ENCODE measurements around the gene PLCL1.

PLCL1 gene

DNA sequence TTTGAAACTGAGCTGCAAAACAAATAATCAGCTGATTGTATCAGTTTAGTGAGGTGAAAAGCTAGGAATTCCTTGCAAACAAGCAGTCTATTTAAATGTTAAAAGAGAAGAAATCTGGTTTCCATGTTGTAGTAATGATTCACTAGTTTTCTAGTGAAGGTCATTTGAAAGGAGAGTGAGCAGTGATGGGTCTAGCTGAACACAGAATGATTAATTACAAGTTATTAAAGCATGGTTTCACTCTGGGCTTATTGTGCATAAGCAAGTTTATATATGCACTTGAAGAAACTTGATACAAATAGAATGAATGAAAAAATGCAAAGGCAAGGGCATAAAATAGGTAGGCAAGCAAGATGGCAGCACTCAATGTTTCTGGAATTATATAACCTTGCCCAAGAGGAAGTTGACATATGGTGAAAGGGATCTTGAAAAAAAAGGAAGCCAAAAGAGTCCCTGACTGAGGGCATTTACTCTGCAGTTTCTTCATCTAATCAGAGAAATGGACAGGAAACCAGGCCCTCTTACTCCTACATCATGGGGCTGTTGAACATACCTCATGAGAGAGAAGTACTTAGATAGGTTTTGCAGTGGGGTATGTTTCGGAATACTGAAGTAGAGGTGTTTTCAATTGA, 53.2 kb downstream of the PLCL1 start:
- no peak for DNase-seq (ENCODE audit: low read depth in 3 of 3)

DNA sequence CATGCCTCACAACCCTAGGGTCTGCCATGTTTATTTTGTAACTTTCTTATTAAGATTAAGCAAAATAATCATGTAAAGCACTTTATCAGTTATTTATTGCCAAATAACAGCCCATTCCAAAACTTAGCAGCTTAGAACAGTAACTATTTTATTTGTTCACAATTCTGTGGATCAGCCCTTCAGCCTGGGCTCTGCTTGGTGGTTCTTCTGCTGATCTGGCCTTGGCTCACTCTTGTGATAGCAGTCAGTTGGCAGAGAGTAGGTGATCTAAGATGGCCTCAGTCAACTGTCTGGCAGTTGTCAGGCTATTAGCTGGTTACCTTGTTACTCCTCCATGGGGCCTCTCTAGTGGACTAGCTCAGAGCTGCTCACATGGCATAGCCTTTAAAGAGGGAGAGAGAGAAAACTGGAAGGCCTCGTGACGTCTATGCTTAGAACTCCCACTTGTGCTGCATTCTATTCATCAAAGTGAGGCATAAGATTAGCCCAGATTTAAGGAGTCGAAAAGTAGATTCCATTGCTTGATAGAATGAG, 54.3 kb downstream of the PLCL1 start:
- no peak for DNase-seq (ENCODE audit: low read depth in 3 of 3)

- no peak for DNase-seq (ENCODE audit: low read depth in 3 of 3)
These were observed 58.0 kb downstream of the PLCL1 start for GRCh38 chr2:197862246-197862955.

GRCh38 chr2:197863744-197864143, 59.4 kb downstream of the PLCL1 start:
- no peak for DNase-seq (ENCODE audit: low read depth in 3 of 3)

DNA sequence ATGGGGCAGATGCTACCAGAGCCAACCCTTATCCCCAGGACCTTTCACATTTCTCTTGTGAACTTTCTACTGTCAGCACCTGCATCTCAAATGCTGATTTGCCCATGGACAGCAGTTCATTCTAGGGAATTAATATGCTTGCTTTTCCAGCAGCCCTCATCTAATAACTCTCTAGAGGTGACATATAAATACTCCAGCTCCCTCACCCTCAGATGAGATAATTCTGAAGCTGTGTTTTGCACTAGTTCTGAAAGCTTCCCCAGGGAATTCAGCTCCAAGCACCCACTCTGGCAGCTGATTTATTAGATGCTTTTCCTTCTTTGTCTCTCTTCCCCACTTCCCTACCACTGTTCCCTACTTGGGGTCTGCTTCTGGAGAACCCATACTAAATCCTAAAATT, 62.1 kb downstream of the PLCL1 start:
- DNase-seq (ENCODE audit: low read depth in 3 of 3) = no peak

- DNase-seq (ENCODE audit: low read depth in 3 of 3) = no peak
These were observed 62.6 kb downstream of the PLCL1 start for GRCh38 chr2:197867033-197867432.

DNA sequence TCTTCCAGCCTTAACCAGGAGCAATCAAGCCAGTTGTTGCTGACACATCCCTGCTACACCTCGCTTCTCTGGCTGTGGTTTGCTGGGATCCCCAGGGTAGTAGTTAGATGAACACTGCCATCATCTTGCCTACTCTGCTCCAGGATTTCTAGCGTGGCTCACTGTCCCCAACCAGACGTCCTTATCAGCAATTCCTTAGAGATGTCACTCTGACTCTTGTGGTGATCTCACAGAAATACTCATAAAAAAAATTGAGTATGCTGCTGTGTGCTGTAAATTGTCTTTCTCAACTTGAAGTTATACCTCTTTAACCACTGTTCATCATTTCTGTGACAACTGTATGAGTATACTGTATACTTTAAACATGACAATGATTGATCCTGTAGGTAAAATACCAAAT, 63.2 kb downstream of the PLCL1 start:
- DNase-seq (ENCODE audit: low read depth in 3 of 3) = no peak

DNA sequence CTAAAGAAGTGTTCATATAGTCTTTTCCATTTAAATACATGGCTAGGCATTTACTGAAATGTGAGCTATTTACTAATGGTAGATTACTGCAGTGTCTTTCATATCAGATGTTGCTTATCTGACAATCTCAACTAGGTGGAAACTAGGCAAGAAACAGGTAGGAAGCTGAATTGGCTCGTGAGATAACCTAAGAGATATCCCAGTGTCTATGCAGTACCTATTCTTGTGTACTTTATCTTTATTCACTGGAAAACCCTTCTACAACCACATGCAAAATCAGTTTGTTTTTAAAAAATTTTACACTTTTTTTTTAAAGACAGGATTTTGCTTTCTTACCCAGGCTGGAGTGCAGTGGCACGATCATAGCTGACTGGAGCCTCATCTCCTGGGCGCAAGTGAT, 63.8 kb downstream of the PLCL1 start:
- no peak for DNase-seq (ENCODE audit: low read depth in 3 of 3)

DNA sequence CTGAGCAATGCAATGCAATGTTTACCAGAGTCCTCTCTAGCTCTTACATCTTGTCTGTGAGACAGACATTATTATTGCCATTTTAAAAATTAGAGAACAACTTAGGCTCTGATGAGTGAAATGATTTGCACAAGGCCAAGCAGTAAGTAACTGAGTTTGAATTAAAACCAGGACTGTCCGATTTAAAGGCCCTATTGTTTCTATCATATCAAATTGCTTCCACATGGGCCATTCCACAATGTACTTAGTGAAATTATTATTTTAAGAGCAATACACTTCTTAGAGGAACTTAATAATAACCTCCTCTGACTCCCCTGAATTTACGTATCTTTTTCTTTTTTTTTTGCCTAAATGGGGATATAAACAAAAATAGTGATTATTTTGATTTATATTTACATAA, 64.6 kb downstream of the PLCL1 start:
- DNase-seq (ENCODE audit: low read depth in 3 of 3) = no peak

DNA sequence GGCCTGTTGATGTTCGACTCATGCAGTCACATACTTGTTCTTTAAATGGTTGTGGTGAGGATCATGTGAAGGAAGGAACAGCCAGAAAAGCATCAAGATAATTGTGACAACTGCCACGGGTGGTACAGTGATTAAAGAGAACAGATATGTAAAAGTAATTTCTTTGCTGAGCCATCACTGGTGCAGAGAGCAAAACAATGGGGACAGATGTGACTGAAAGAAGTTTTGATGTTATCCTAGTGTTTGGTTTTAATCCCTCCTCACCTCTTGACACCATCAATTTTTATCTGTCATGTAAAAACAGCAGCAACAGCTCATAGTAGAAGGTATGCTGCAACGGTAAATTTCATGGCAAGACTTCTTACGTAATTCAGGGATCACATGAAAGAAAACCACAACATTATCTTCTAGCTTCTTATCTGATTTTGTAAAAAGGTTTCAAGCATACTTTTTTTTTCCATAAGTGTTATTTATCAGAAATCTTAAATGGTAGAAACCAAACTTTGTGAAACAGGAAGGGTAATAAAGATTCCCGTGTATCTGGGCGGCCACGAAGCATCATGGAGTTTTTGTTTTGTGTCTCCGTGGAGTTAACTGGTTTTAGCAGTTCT, 65.2 kb downstream of the PLCL1 start:
- DNase-seq (ENCODE audit: low read depth in 3 of 3) = no peak

DNA sequence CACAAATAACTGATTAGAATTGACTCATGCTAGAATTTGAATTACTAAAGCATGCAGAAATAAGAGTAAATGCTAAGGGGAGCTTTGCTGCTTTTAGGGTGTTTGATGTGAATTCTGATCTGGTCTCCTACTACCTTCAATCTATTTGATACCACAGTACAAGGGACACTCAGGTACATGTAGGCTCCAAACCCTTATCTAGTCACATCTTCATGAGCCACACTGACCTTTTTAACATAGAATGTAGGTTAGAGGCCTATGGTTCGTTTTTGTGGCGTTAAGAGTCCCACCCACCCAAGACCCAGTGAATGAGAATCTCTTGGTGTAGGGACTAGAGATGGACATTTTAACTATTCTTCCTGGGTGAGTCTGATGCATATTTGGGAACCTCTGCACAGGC, 65.7 kb downstream of the PLCL1 start:
- no peak for DNase-seq (ENCODE audit: low read depth in 3 of 3)

DNA sequence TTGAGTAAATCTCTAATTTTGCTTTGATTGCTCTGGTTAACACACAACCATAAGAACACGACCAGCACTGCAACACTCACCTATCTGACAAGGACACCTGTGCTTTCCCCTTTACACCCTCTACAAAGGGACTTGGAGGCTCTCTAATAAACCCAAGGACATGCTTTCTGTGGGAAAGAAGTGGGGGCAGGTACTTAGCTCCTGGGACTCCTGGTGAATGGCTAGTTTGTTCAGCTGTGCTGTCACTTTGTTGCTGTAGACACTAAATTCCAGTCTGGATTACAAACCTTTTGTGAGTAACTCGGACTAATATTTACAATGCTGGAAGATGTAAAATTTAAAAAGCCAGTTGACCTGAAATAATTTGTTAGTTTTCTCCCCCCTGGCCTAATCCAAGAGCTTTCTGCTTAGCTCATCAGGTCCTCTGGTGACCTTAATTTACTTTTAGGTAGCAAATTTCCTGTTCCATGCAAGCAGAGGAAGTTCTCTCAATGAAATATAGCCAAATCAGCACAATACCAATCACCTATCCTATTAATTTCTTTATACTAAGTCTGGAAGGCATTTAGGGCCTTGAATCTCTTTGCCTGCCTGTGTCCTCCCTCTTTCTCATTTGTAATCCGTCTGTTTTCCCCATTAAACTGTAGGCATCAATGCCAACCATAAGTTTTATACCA, 67.5 kb downstream of the PLCL1 start:
- DNase-seq (ENCODE audit: low read depth in 3 of 3) = no peak

- no peak for DNase-seq (ENCODE audit: low read depth in 3 of 3)
These were observed 68.9 kb downstream of the PLCL1 start for GRCh38 chr2:197873293-197873701.

GRCh38 chr2:197875763-197876162, 71.4 kb downstream of the PLCL1 start:
- DNase-seq (ENCODE audit: low read depth in 3 of 3) = no peak

- DNase-seq (ENCODE audit: low read depth in 3 of 3) = no peak
These were observed 72.1 kb downstream of the PLCL1 start for GRCh38 chr2:197876524-197876923.

DNA sequence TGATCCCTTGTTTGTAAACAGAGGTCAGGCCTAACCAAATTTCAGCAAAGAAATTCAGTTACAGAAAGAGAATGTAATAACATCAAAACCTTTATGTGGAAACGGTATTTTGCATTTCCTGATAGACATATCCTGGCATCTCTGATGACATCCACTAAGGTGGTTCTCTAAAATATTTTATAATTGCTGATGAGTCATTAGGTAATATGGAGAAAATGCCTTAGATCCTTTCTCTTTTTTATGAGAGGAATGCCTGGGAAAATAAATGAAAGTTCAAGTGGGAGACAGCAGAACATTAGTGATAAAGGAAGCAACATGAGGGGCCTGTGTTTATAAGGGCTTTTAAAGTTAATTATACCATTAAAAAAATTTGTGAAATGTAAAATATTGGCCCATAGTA, 72.6 kb downstream of the PLCL1 start:
- DNase-seq (ENCODE audit: low read depth in 3 of 3) = no peak

DNA sequence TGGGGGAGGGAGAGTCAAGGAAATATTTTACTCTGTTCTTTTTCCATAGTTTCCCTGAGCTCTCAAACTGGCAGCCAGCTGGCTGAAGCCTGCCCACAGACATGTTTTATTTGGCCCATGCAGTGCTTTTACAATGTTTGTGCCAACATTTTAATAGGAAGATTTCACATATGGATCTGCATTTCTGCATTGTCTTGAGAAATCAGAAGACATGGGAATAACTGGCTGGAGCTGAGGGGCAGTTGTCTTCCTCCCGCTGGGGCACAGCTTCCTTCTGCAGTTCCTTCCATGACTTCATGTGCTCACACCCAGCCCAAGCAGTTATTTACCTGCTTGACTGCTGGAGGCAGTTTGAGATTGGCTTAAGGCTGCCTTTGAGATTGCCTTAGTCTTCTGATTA, 74.4 kb downstream of the PLCL1 start:
- DNase-seq (ENCODE audit: low read depth in 3 of 3) = no peak

DNA sequence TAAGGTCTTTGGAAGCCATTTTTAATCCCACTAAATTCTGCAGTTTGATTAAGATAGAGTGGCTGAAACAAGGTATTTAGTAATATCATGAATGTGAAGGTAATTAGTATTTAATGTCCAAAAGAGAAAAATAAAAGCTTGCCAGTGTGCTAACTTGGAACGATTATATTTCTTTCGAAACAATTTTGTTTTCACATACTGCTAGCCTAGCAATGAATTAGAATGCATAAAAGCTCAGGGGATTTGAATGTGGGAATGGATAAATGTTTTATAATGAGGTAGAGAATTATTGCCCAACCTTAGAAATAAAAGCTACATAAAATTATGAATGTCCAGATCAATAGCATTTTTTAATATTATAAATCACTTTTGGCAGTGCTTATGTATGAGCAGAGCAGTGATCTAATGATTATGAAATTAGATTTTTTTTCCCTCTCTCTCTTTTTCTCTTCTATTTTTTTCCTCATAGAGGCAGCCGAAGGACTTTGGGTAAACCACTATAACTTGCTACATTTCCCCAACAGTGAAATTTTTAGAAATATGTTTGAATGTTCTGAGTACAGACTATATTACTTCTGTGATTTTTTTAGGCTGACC, 75.5 kb downstream of the PLCL1 start:
- no peak for DNase-seq (ENCODE audit: low read depth in 3 of 3)

GRCh38 chr2:197883354-197884032, 79.1 kb downstream of the PLCL1 start:
- DNase-seq (ENCODE audit: low read depth in 3 of 3) = no peak

DNA sequence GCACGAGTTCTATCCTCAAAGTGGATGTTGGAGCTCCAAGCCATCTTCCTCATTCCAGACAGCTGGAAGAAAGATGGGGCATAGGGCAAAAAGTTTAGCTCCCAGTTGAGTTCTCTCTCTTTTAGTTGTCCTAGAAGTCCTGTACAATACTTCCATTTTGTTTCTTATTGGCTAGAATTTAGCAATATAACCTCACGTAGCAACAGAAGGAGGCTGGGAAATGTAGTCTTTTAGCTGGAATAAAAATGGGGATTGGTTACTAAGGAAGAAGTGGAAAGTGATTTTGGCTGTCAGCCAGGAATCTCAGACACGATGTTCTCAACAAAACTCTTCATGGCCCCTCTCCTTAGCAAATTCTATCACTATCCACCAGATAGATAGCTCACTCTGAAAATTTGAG, 79.9 kb downstream of the PLCL1 start:
- DNase-seq (ENCODE audit: low read depth in 3 of 3) = no peak

GRCh38 chr2:197885126-197885525, 80.7 kb downstream of the PLCL1 start:
- no peak for DNase-seq (ENCODE audit: low read depth in 3 of 3)

DNA sequence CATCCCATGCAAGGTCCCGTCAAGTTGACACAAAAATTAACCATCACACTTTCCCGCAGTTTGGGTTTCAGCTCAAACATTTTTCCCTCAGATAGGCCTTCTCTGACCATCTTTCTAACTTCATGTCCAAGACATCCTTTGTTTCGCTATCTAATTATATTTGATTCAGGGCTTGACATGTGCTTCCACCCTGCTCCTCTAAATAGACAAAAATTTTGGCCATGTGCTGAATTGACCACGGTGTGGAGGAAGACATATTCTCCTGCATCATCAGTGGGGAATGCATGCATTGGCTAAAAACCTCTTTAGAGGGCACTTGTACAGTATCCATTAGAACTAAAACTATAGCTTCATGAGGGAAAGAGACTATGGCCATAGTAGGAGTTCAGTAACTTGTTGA, 81.2 kb downstream of the PLCL1 start:
- DNase-seq (ENCODE audit: low read depth in 3 of 3) = no peak
